ENCODE results near the gene THUMPD2. TPM values are rescaled to one million over a fixed set of nuclear protein-coding genes. Genes with fewer than 3 reads are reported as not detected.

The THUMPD2 gene
- total RNA-seq, 4 donors from 2014 or later: 9.7 to 27.4 (median 14.5) TPM

GRCh38 chr2:39706312-39706711, 72.7 kb downstream of the THUMPD2 start:
- H3K27me3 ChIP-seq: peaks cover 4% of the 10 kb centered on the region
- H3K4me1 ChIP-seq: no peaks in the 10 kb centered on the region
- no peaks in the 10 kb centered on the region for H3K36me3 ChIP-seq
- TF ChIP-seq POLR2A (IDR thresholded peaks at IDR 0.05) (no peak), EP300 (IDR thresholded peaks at IDR 0.05) (no peak), POLR2AphosphoS5 (IDR thresholded peaks at IDR 0.05) (no peak)
- TF ChIP-seq, protein P1, sequence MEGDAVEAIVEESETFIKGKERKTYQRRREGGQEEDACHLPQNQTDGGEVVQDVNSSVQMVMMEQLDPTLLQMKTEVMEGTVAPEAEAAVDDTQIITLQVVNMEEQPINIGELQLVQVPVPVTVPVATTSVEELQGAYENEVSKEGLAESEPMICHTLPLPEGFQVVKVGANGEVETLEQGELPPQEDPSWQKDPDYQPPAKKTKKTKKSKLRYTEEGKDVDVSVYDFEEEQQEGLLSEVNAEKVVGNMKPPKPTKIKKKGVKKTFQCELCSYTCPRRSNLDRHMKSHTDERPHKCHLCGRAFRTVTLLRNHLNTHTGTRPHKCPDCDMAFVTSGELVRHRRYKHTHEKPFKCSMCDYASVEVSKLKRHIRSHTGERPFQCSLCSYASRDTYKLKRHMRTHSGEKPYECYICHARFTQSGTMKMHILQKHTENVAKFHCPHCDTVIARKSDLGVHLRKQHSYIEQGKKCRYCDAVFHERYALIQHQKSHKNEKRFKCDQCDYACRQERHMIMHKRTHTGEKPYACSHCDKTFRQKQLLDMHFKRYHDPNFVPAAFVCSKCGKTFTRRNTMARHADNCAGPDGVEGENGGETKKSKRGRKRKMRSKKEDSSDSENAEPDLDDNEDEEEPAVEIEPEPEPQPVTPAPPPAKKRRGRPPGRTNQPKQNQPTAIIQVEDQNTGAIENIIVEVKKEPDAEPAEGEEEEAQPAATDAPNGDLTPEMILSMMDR (IDR thresholded peaks at IDR 0.05): no peak
- H3K4me3 ChIP-seq: no peak overlapping the region
- no peaks in the 10 kb centered on the region for H3K9me3 ChIP-seq
- no peak overlapping the region for H3K27ac ChIP-seq
- DNase-seq (ENCODE audit: low spot score in 2 of 2): no peak
- 86% methylated on average over 1 of the region's 1 CpG for WGBS

GRCh38 chr2:39705638-39706037, 73.4 kb downstream of the THUMPD2 start:
- no peak for DNase-seq (ENCODE audit: low spot score in 2 of 2)
- Histone ChIP-seq H3K27ac (no peak overlapping the region), H3K4me1 (no peaks in the 10 kb centered on the region), H3K36me3 (no peaks in the 10 kb centered on the region), H3K9me3 (peaks cover 3% of the 10 kb centered on the region), H3K4me3 (no peak overlapping the region), H3K27me3 (peaks cover 4% of the 10 kb centered on the region)
- 39% methylated on average over 4 of the region's 4 CpGs for WGBS
- TF ChIP-seq, protein P1 (IDR thresholded peaks at IDR 0.05): no peak
- TF ChIP-seq POLR2AphosphoS5 (IDR thresholded peaks at IDR 0.05): no peak
- TF ChIP-seq EP300 (IDR thresholded peaks at IDR 0.05): no peak
- TF ChIP-seq POLR2A (IDR thresholded peaks at IDR 0.05): no peak

- H3K4me3 ChIP-seq: no peak overlapping the region
- no peaks in the 10 kb centered on the region for H3K4me1 ChIP-seq
- 85% methylated on average over 3 of the region's 3 CpGs for WGBS
- TF ChIP-seq EP300 (IDR thresholded peaks at IDR 0.05) (no peak), POLR2AphosphoS5 (IDR thresholded peaks at IDR 0.05) (no peak), POLR2A (IDR thresholded peaks at IDR 0.05) (no peak)
- TF ChIP-seq, protein P1 (IDR thresholded peaks at IDR 0.05): no peak
- H3K27ac ChIP-seq: no peak overlapping the region
- no peaks in the 10 kb centered on the region for H3K36me3 ChIP-seq
- peaks cover 4% of the 10 kb centered on the region for H3K27me3 ChIP-seq
- H3K9me3 ChIP-seq: peaks cover 3% of the 10 kb centered on the region
- no peak for DNase-seq (ENCODE audit: low spot score in 2 of 2)
These were observed 74.5 kb downstream of the THUMPD2 start for GRCh38 chr2:39704540-39704939.

DNA sequence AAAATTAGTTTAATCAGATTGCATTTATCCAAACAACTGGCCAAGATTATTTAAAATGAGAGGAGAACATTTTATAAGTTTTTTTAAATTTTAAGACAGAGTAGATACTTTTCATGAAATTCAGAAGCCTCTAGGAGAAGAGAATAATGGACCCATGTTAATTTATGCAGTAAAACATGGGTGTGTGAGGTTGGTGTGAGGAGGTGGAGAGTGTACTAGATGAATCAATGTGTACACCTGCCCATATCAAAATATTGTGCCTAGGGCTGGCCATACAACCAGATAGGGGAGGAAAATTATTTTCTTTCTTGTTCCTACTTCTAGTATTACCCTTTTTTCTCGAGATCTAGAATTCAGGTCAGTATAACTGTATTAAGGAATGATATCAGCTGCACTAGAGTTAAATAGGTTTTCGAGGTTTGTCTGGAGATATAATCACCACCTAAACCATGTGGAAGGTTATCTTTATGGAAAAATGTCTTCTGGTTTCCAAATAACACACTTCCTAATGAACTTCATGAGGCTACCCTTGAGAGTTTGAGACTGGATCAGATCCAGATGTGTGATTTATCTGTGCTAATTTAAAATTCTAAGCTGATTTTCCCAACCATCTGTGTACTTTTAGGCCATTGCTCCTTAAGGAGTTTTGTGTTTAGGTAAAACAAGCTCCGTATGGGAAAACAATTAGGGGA, 75.7 kb downstream of the THUMPD2 start:
- no peak for TF ChIP-seq POLR2AphosphoS5 (IDR thresholded peaks at IDR 0.05)
- TF ChIP-seq EP300 (IDR thresholded peaks at IDR 0.05): no peak
- no peak for TF ChIP-seq POLR2A (IDR thresholded peaks at IDR 0.05)
- TF ChIP-seq, protein P1 (IDR thresholded peaks at IDR 0.05): no peak
- DNase-seq (ENCODE audit: low spot score in 2 of 2): no peak
- Histone ChIP-seq H3K36me3 (no peaks in the 10 kb centered on the region), H3K9me3 (peaks cover 3% of the 10 kb centered on the region), H3K4me1 (no peaks in the 10 kb centered on the region), H3K4me3 (no peak overlapping the region), H3K27me3 (peaks cover 4% of the 10 kb centered on the region), H3K27ac (no peak overlapping the region)
- WGBS: 70% methylated on average over 3 of the region's 3 CpGs

- 94% methylated on average over 1 of the region's 1 CpG for WGBS
These were observed 77.9 kb downstream of the THUMPD2 start for GRCh38 chr2:39701137-39701536.

More at GRCh38 chr2:39701137-39701536, 77.9 kb downstream of the THUMPD2 start:
- Histone ChIP-seq H3K9me3 (peaks cover 3% of the 10 kb centered on the region), H3K36me3 (no peaks in the 10 kb centered on the region), H3K27me3 (no peaks in the 10 kb centered on the region), H3K27ac (no peak overlapping the region), H3K4me3 (no peak overlapping the region), H3K4me1 (no peaks in the 10 kb centered on the region)
- no peak for TF ChIP-seq EP300 (IDR thresholded peaks at IDR 0.05)
- TF ChIP-seq POLR2AphosphoS5 (IDR thresholded peaks at IDR 0.05): no peak
- TF ChIP-seq, protein P1 (IDR thresholded peaks at IDR 0.05): no peak
- no peak for TF ChIP-seq POLR2A (IDR thresholded peaks at IDR 0.05)
- no peak for DNase-seq (ENCODE audit: low spot score in 2 of 2)

All from suprapubic skin (tissue), 4 donors.